Hepatocyte (in vitro differentiated cells): ENCODE data around the gene AOAH. TPM values are rescaled to one million over a fixed set of nuclear protein-coding genes. Genes with fewer than 3 reads are reported as not detected.

Source experiments
- DNase-seq: peaks from one replicate; pipeline ENCODE4 v3.0.0-alpha.2; 2016; ENCODE audit warnings: low spot score
- H2AFZ ChIP-seq: fragments of 200-600 bp; sonication (generic); 2 replicates; pipeline ENCODE4 v1.6.0; 2016; ENCODE audit warnings: antibody characterized with exemption, mild to moderate bottlenecking
- H3K27ac ChIP-seq: fragments of 200-600 bp; sonication (generic); 2 replicates; pipeline ENCODE4 v1.5.1; 2016; ENCODE audit warnings: mild to moderate bottlenecking
- H3K27me3 ChIP-seq: fragments of 200-600 bp; sonication (generic); 2 replicates; pipeline ENCODE4 v1.6.1; 2016
- H3K36me3 ChIP-seq: fragments of 200-600 bp; sonication (generic); replicated peaks from 2 replicates; pipeline ENCODE4 v1.5.1; 2016; ENCODE audit warnings: low read depth; ENCODE audit not compliant: insufficient read depth
- H3K4me1 ChIP-seq: fragments of 200-600 bp; sonication (generic); 2 replicates; pipeline ENCODE4 v1.5.1; 2016; ENCODE audit warnings: mild to moderate bottlenecking, moderate library complexity; ENCODE audit not compliant: insufficient read depth
- H3K4me2 ChIP-seq: fragments of 200-600 bp; sonication (generic); 2 replicates; pipeline ENCODE4 v1.6.0; 2016
- H3K4me3 ChIP-seq: fragments of 200-600 bp; sonication (generic); 2 replicates; pipeline ENCODE4 v1.5.1; 2016; ENCODE audit warnings: mild to moderate bottlenecking
- H3K79me2 ChIP-seq: fragments of 200-600 bp; sonication (generic); 2 replicates; pipeline ENCODE4 v1.6.0; 2017; ENCODE audit warnings: mild to moderate bottlenecking
- H3K9me2 ChIP-seq: fragments of 200-600 bp; sonication (generic); replicated peaks from 2 replicates; pipeline ENCODE4 v1.6.0; 2017; ENCODE audit warnings: mild to moderate bottlenecking; ENCODE audit not compliant: insufficient read depth
- H3K9me3 ChIP-seq: fragments of 200-600 bp; sonication (generic); 2 replicates; pipeline ENCODE4 v1.5.1; 2016; ENCODE audit warnings: low read depth, mild to moderate bottlenecking
- H4K20me1 ChIP-seq: fragments of 200-600 bp; sonication (generic); 2 replicates; pipeline ENCODE4 v1.6.0; 2016; ENCODE audit warnings: mild to moderate bottlenecking; ENCODE audit not compliant: insufficient read depth, poor library complexity, severe bottlenecking
- CTCF ChIP-seq: fragments of 200-600 bp; sonication (generic); IDR thresholded peaks from 2 replicates; pipeline ENCODE4 v1.5.1; 2016; ENCODE audit warnings: antibody characterized with exemption, mild to moderate bottlenecking; ENCODE audit not compliant: poor library complexity
- EZH2 ChIP-seq: fragments of 200-600 bp; sonication (generic); IDR thresholded peaks from 2 replicates; pipeline ENCODE4 v1.6.1; 2016; ENCODE audit warnings: antibody characterized with exemption, mild to moderate bottlenecking, borderline replicate concordance
- EZH2phosphoT487 ChIP-seq: fragments of 200-600 bp; sonication (generic); IDR thresholded peaks from one replicate; pipeline ENCODE4 v1.6.1; 2018; ENCODE audit warnings: antibody characterized with exemption, mild to moderate bottlenecking, low read depth, moderate library complexity; ENCODE audit not compliant: unreplicated experiment, severe bottlenecking
- WGBS: methylation state at CpG from one replicate; pipeline ENCODE4 v1.1.6; 2016; ENCODE audit warnings: low lambda C conversion rate; ENCODE audit errors: missing lambda C conversion rate; 5-methylcytosine and 5-hydroxymethylcytosine counted together
- polyA plus RNA-seq: library from polyadenylated mRNA; unstranded; fragments of >200 nt; fragmentation: Nextera tagmentation; extraction: Ambion mirVana; gene quantifications from 2 replicates; pipeline ENCODE4 v1.2.1, GENCODE V29; 2016
- total RNA-seq: library from RNA; depleted of rRNA; stranded (reverse); fragments of >200 nt; gene quantifications from 2 replicates; pipeline ENCODE4 v1.2.3, GENCODE V29; 2014

Gene AOAH
- total and polyA plus RNA-seq, 2 experiments from 2014 or later, result 2.4 to 3.9 TPM

GRCh38 chr7:36690514-36691187 lies 33.6 kb downstream of the AOAH start:
- Histone ChIP-seq H3K9me3 (no peaks in the 10 kb centered on the region), H3K4me1 (no peaks in the 10 kb centered on the region), H3K4me2 (no peak overlapping the region), H4K20me1 (no peaks in the 10 kb centered on the region), H3K36me3 (no peaks in the 10 kb centered on the region), H2AFZ (no peak overlapping the region), H3K27ac (no peak overlapping the region), H3K79me2 (no peaks in the 10 kb centered on the region), H3K4me3 (no peak overlapping the region), H3K27me3 (no peaks in the 10 kb centered on the region), H3K9me2 (no peaks in the 10 kb centered on the region)
- TF ChIP-seq EZH2phosphoT487, result no peak
- no peak for TF ChIP-seq CTCF
- no peak for TF ChIP-seq EZH2
- 64% methylated on average over 6 of the region's 6 CpGs for WGBS
- DNase-seq, result no peak

GRCh38 chr7:36690041-36690440 lies 34.3 kb downstream of the AOAH start:
- WGBS, result 83% methylated on average over 4 of the region's 4 CpGs
- Histone ChIP-seq H3K9me3 (no peaks in the 10 kb centered on the region), H3K9me2 (no peaks in the 10 kb centered on the region), H3K27ac (no peak overlapping the region), H4K20me1 (no peaks in the 10 kb centered on the region), H3K79me2 (no peaks in the 10 kb centered on the region), H2AFZ (no peak overlapping the region), H3K36me3 (no peaks in the 10 kb centered on the region), H3K4me3 (no peak overlapping the region), H3K4me1 (no peaks in the 10 kb centered on the region), H3K4me2 (no peak overlapping the region), H3K27me3 (no peaks in the 10 kb centered on the region)
- TF ChIP-seq CTCF (no peak), EZH2phosphoT487 (no peak), EZH2 (no peak)
- no peak for DNase-seq

GRCh38 chr7:36686499-36686898 lies 37.8 kb downstream of the AOAH start:
- Histone ChIP-seq H3K27me3 (no peaks in the 10 kb centered on the region), H3K79me2 (no peaks in the 10 kb centered on the region), H3K9me3 (no peaks in the 10 kb centered on the region), H3K27ac (no peak overlapping the region), H3K4me2 (no peak overlapping the region), H3K36me3 (no peaks in the 10 kb centered on the region), H4K20me1 (no peaks in the 10 kb centered on the region), H2AFZ (no peak overlapping the region), H3K4me3 (no peak overlapping the region), H3K4me1 (peaks cover 6% of the 10 kb centered on the region), H3K9me2 (no peaks in the 10 kb centered on the region)
- WGBS, result 48% methylated on average over 5 of the region's 5 CpGs
- DNase-seq, result peak; percentile 25
- TF ChIP-seq EZH2 (no peak), CTCF (no peak), EZH2phosphoT487 (no peak)
